GM21723 (cell line): Measurements from ENCODE around the gene CPEB1.
A peak's percentile ranks its signal among the peaks of the same experiment; 100 is the strongest.

ENCODE experiments used
- ATAC-seq: cut with Tn5 transposase; IDR thresholded peaks from one replicate; pipeline ENCODE4 v1.9.1; 2021; ENCODE audit warnings: mild to moderate bottlenecking, moderate library complexity; ENCODE audit not compliant: unreplicated experiment

Gene CPEB1

DNA sequence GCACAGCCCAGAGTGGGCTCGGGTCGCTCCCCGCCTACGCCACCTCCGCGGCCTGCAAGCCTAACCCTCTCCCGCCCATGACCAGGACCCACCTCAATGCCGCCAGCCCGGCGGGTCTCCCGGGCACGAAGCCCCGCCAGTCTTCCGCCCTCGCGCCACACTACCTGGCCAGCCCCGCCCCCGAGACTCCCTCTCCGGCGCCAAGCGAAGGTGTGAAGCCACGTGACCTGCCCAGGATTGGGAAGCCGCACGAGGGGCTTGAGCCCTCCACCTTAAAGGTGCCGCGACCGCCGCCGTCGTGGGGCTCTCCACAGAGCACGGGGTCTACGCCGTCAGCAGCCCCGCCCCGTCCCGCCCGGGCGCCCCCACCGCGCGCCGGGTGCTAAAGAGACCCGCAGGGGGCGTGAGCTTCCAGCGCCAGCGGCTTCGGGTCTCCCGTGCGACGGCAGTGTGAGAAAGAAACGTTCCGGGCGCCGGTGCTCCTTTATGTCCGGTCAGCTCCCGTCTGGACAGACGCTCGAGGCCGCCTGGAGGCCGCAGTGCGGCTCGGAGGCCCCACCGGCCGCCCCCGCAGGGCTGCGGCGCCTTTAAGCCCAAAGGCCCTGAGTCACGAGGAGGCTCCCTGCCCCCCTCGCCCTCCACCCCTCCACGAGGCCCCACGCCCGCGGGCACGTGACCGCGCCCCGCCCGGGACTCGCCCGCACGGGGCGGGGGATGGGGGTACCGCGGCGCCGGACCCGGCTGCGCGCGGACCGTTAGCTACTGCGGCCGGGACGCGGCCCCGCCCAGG, at the start of gene CPEB1:
Gene CPEB1, minus strand, starts transcription at position 319 of the 790 bp plus-strand sequence. CDS start 18,904 bp downstream, outside the sequence.
- peak; percentile 68 for ATAC-seq

DNA sequence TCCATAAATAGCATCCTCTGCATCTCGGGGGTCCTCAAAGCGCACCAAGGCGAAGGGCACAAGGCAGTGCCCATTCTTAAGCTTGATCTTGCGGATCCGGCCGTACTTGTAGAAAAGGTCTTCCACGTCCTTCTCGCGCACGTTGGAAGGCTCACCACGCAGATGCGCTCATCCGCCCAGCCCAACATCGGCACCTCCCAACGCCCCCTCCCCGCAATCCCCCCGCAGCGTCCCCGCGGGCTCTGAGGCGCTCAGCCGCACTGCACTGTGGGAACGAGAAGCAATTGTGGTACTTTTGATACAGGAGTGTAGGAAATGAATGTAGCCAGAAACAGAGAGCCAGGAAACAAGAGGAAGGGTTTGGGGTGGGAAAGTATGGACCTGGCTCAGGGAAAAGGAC, 45.0 kb upstream of the CPEB1 start:
- no peak for ATAC-seq

DNA sequence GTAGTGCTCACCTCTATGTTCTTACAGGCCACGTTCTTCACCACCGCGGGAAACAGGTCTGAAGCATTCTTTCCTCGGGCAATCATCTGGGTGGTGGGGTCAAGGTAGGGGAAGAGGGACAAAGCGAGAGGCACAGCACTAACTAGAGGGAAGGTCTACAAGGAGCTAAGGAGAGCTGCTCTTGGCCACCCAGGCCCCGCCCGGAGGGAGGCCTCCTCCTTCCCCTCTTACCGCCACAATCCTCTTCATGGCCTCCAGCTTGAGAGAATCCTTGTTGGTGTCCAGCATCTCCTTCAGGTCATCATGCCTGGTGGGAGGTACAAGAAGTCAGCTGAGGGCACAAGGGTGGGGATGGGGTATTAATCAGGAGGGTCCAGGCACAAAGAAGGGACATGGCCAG, 42.0 kb upstream of the CPEB1 start:
- no peak for ATAC-seq

DNA sequence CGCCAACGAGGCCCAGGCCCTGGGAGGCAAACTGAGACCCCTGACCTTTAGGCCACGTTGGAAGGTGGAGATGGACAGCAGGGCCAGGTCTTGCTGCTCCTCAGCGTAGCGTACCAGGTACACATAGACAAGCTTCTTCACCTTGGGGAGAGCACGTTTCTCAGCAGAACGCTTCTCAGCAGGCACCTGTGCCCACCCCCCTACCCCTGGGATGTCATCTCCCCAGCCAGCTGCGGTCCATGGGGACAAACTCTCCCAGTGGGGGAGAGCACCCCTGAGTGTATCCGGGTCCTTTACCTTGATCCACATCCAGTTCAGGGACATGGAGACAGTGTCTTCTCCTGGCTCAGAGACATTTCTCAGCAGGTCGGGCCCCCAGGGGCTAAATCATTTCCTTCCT, 41.5 kb upstream of the CPEB1 start:
- ATAC-seq = no peak

DNA sequence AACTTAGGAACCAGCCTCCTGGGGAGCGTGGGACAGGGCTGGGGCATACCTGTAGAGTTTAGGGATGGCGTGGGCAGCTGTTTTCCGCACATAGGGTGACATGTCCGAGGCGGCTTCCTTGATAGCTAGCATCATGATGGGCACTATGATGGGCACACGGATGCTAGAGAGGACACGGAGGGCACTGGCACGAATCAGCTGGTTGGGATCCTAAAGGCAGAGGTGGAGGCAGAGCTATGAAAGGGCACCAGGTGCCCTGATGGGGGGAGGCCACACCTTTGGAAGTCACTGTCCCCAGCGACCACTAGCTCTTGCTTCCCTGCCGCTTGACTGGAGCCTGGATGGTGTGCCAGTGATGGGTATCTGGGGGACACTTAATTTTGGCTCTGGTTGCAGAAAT, 34.2 kb upstream of the CPEB1 start:
- no peak for ATAC-seq

DNA sequence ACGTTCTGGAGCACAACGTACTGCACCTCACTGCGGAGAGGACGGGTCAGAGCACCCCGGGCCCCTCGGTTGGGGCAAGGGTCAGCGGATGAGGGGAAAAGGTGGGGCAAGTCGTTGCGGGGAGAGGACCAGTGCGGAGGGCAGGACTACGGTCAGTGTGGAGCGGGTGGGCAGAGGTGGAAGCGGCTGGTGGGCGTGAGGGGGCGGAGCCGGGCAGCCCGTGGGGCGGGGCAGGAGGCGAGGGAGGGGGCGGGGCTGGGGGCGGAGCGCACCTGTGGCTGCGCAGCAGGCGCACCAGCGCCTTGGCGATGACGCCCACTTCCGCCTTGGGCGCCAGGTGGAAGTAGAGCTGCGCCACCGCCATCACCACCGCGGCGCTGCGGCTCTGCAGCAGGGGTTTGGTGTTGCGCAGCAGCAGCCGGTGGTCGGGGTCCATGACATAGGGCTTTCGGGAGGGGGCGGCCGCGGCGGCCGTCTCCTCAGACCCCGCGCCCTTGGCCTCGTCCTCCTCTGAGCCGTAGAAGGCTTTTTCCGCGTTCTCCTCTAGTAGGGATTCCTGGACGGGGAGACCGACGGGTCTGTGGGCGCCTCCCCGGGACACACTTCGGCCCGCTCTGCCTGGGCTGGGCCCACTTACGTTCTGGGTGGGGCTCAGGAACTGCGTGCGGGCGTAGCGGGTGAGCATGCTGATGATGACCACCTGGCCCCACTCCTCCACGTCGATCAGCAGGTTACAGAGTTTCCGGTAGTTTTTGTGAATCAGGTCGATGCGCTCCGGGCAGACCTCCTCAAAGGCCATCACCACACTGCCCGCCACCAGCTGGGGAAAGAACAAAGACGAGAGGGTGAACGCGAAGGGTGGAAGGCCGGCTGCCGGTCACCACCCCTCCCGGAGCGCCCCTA, 33.3 kb upstream of the CPEB1 start:
- ATAC-seq = peak; percentile 90

DNA sequence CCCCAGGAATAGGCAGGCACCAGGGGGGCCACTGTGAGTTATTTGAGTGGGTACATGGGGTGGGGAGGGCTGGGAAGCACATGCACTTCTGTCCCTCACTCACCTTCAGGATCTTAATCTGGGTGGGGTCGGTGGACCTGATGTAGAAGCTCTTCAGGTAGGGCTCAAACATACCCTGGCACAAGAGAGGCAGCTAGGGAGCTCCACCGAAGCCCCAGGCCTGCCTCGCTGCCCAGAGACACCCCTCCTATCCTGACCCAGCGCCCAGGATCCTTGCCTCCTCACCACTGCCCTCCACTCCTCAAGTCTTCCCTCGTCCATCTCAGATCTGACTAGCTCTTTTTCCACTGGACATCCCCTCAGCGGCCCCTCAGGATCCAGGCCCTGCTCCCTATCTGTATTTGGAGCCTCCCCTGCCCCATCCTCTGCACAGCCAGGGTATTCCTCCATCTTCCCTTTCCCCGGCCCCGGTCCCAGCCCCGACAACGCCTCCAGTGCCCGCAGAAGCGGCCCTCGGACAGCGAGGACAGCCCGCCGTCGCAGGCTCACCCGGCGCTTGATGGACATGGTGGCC, 32.5 kb upstream of the CPEB1 start:
- ATAC-seq = no peak

DNA sequence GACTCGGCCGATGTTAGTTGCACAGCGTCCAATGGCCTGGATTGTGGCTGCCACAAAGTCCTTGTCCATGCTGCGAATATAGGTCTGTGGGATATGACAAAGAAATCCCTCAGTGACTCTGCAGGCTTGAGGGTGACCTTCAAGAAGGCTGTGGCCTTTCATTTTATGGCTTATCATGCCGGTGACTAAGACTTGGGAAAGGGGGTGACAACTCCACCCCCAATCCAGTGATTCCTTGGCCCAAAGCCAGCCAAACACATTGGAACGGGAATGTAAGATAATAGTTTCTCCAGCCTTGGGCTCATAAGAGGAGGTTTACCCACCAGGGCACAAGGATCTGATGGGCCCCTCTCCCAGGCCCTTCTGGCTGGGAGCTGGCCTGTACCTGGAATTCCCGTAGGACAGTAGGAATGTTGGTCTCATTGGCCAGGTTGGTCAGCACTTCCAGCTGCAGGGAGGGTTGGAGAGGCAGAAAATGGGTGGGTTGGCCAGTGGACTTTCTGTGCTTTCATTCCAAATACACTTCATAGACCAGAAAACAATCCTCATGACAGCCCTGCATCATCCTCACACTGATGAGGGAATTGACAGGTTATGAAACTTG, 30.7 kb upstream of the CPEB1 start:
- no peak for ATAC-seq

DNA sequence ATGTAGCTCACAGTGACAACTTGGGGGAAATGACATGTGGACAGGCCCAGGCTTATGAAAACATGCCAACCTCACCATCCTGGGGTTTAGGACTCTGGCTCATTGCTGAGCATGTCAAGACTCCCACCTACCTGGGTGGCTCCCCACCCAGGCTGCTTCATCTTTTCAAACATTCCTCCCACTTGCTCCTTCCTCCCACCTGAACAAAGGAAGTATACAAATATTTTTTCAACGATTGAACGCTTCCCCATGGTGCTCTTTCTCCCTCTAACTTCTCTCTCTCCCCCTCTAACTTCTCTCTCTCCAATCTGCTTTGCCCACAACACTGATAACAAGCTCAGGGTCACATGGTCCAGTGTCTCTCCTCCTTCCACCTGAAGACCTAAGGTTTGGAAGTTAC, 27.7 kb upstream of the CPEB1 start:
- no peak for ATAC-seq

DNA sequence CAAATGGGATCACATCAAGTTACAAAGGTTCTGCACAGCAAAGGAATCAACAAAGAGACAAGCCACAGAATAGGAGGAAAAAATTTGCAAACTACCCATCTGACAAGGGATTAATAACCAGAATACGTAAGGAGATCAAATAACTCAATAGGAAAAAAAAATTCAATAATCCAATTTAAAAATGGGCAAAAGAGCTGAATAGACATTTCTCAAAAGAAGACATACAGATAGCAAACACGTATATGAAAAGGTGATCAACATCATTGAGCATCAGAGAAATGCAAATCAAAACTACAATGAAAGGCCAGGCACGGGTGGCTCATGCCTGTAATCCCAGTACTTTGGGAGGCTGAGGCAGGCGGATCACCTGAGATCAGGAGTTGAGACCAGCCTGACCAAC, 23.5 kb upstream of the CPEB1 start:
- no peak for ATAC-seq

DNA sequence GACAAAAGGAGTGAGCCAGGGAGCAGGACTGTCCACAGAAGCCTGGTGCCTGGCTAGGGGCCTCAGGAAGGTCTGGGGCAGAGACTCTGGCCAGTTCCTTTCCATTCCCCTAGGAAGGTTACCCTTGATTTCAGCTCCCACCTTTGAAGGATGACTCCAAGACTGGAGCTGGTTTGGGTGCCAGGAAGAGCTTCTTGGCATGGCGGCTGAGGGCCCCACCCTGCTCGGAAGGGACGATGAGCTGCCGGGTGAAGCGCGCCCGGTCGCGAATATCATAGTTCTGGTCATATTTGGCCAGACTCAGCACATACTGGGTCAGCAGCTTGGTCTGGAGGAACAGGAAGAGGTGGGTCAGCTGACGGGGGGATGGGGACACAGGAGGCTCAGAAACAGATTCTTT, 19.4 kb upstream of the CPEB1 start:
- no peak for ATAC-seq

DNA sequence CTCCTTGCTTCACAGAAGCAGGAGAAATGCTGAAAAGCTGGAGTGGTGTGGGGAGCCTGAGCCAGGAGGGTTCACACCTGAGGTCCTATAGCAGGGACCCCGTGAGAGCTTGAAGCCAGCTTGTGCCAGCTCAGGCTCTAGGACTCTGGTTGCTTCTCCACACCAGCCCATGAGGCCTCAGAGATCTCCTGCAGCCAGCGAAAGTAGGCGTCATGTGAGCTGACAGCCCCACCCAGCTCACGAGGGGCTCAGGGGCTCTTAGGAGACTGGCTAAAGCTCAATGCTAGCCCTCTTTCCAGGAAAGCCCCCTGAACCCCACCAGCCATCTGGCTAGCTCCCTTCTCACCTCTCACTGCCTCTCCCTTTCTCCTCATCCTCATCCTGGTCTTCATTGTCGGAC, 16.9 kb upstream of the CPEB1 start:
- ATAC-seq = no peak

DNA sequence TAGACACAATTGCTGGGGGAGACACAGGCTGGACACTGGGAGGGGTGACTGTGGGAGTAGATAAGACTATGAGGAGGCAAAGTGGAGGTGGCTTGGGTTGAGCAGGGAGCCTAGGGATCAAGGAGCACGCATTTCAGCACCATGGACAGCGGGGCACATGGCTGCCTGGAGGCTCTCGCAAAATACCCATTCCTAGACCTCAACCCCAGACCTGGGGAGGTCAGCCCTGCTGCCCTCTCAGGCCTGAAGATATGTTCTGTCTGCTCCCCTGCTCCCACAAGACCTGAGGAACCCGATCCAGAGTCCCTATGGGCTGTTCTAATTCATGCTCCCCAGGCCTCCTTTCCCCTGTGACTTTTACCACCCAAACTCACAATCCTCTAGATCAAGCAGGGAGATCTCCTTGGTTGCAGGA, 16.0 kb upstream of the CPEB1 start:
- ATAC-seq = no peak

DNA sequence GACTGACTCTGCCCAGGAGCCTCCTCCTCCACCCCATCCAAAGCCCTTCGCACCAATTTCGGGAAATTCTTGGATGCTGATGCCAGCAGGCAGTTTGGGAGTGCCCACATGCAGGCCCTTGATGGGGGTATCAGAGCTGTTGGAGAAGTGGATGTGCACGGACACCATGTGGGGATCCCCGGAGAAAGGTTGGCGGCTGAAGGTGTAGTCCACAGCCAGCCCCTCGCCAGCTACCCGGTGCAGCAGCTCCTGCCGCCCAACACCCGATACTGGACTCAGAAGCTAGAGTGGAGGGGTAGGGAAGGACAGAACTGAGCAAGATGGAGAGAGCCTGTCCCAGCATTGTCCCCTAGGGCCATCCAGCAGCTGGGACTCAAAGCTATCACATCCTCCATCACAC, 15.5 kb upstream of the CPEB1 start:
- ATAC-seq = no peak

DNA sequence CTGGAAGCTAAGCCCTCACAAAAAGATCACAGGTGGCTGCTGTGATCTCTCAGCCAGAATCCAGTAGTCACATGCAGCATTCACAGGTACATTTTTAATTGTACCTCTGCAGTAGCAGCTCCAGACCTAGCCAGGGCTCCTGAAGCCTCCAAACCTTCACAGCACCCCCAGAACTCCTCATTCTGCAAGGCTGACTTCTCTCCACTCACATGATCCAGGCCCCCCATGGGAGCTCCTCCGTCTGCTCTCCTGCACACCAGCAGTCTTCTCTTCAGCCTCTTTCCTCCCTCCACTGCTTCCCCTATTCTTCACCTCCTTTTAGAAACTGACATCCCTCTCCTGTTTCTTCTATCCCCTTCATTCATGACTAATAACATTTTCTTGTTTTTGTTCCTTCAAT, 13.2 kb upstream of the CPEB1 start:
- ATAC-seq = no peak

DNA sequence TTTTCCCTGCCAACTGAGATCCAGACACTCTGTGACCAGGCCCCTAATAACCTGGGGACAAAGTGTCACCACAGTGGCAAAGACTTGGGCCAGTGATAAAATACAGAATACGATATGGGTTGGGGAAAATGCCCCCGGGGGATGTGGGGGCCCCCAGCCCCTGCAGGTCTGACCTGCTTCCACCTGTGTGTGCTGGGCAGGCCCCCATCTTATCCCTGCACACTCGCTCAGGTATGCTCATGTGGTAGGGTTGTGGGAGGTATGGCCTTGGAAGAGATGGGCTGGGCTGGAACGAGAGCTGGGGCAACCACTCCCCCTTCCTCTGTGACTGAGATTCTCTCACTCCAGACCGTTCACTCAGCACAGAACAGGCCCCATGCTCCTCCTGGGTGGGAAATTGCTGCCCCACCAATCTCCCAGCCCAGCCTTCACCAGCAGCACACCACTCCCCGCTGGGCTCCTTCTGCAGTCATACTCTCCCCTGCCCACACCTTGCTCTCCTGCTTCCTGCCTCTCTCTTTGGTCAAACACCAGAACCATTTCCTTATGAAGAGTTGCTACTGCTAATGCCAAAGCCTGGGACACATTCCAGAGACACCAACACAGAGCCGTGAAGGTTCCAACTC, 9.6 kb upstream of the CPEB1 start:
- no peak for ATAC-seq

DNA sequence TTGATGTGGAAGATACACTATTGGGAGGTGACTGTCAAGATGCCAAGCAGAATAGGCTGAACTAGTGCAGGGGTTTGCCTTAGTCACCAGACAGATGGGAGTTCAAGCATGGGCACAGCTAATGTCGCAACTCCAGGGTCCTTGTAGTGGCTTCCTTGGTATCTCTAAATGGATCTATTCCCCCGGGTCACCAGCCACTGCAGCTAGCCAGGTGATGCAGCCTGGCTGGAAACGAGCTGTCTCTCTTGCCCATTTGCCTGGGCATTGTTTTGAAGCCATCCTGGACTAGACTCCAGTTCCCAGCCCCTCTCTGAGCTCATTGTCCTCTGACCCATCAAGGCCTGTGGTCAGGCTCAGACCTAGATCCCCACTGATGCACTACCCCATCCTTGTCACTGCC, 8.4 kb upstream of the CPEB1 start:
- no peak for ATAC-seq

DNA sequence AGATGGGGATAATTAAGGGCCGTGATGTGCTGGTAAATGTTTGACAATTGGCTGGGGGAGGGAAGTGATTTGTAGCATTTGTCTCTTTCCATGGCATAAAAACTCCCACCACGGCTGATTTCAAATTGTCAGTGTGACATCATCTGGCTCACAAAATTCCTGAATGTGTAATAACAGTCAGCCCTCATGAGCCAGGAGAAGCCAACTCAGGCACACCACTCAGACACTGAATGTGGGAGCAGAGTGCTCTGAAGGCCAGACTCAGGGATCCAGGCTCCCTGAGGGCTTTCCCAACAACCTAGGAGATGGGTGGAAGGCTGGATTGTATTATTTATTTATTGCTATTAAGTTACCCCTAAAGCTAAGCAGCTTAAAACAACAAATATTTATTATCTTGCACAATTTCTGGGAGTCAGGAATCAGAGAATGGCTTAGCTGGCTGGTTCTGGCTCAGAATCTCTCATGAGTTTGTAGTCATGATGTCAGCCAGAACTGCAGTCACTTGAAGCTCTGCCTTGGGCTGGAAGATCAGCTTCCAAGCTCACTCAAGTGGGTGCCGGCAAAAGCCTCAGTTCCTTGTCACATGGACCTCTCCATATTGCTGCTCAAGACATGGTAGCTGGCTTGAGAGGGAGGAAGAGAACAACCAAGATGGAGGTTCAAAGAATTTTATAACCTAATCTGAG, 6.5 kb upstream of the CPEB1 start:
- ATAC-seq = no peak

DNA sequence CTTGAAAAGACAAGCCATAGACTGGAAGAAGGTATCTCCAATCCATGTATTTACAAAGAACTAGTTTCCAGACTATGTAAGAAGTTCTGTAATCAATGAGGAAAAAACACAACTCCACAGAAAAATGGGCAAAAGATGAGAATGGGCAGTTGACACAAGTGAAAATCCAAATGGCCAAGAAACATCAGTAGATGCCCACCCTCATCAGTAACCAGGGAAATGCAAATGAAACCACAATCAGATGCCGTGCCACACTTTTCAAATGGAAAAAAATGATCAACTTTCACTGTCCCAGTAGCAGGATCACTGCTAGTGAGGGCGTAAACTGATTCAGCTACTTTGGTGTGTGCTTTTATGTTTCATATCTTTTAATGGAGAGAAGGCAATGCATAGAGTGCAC, 4.5 kb upstream of the CPEB1 start:
- ATAC-seq = no peak

DNA sequence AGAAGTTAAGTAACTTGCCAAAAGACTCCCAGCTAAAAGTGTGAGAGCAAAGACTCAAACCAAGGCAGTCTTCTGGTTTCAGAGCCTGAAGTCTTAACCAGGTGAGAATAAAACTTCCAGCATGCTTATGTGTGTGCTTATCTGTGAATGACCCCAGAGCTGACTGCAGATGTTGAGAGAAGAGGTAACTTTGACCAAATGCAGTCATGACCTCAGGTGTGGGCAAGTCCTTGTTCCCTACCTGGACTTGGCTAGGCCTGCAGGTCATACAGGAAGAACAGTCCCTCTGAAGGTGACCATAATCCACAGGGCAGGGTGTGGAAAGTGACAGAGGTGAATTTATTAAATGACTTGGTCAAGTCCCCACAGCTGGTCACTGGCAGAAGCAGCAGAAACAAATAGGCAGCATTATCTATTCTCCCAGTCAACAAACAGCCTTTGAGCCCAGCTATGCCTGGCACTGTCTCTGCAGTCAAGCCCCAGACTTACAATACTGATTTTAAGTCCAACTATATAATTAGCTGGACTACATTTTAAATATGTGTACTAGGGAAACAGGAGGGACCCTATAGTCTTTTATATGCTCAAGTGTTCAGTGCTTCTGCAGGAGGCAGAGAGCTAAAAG, 3.0 kb upstream of the CPEB1 start:
- no peak for ATAC-seq
